Measurements from ENCODE around the gene AOC3. TPM values are rescaled to one million over a fixed set of nuclear protein-coding genes. Genes with fewer than 3 reads are reported as not detected.
A peak's percentile ranks its signal among the peaks of the same experiment; 100 is the strongest.
"Not testable (repeated sequence)": the region's sequence is repeated elsewhere in the genome, so short reads cannot be mapped to it uniquely, and the experiment has no call there.

The AOC3 gene
- total and polyA plus RNA-seq, 5 donors: 11.5 to 29.9 (median 27.9) TPM

- 96% methylated on average over 12 of the region's 12 CpGs for WGBS
- Histone ChIP-seq H3K4me1 (ENCODE audit: control insufficient read depth, insufficient read depth, low read length) (no peaks in the 10 kb centered on the region), H3K4me3 (ENCODE audit: low read length) (no peak overlapping the region), H3K27ac (ENCODE audit: low read length) (no peak overlapping the region), H3K9me3 (ENCODE audit: control insufficient read depth, low read length) (no peaks in the 10 kb centered on the region), H3K27me3 (ENCODE audit: control insufficient read depth, insufficient read depth) (no peaks in the 10 kb centered on the region)
- intact Hi-C loops (cut with DNase I): no loop called here
- no peak for ATAC-seq
- DNase-seq: peak in 1 of 3 donors; percentile 10
These were observed 17.3 kb downstream of the AOC3 start for GRCh38 chr17:42868338-42868737.

GRCh38 chr17:42871647-42872046, 20.6 kb downstream of the AOC3 start:
- 97% methylated on average over 4 of the region's 4 CpGs for WGBS
- Histone ChIP-seq H3K9me3 (ENCODE audit: control insufficient read depth, low read length) (no peaks in the 10 kb centered on the region), H3K27ac (ENCODE audit: low read length) (no peak overlapping the region), H3K4me3 (ENCODE audit: low read length) (no peak overlapping the region), H3K4me1 (ENCODE audit: control insufficient read depth, insufficient read depth, low read length) (no peaks in the 10 kb centered on the region), H3K27me3 (ENCODE audit: control insufficient read depth, insufficient read depth) (no peaks in the 10 kb centered on the region)
- ATAC-seq (no peak), DNase-seq (no peak)
- intact Hi-C loops (cut with DNase I): no loop called here

GRCh38 chr17:42872251-42872965, 21.4 kb downstream of the AOC3 start:
- Histone ChIP-seq H3K4me1 (ENCODE audit: control insufficient read depth, insufficient read depth, low read length) (no peaks in the 10 kb centered on the region), H3K9me3 (ENCODE audit: control insufficient read depth, low read length) (no peaks in the 10 kb centered on the region), H3K27me3 (ENCODE audit: control insufficient read depth, insufficient read depth) (no peaks in the 10 kb centered on the region), H3K4me3 (ENCODE audit: low read length) (no peak overlapping the region), H3K27ac (ENCODE audit: low read length) (no peak overlapping the region)
- WGBS: 95% methylated on average over 13 of the region's 13 CpGs
- intact Hi-C loops (cut with DNase I): no loop called here
- ATAC-seq (no peak), DNase-seq (peak in 1 of 3 donors; percentile 27)

- 87% methylated on average over 6 of the region's 6 CpGs for whole genome bisulfite sequencing
These were observed 22.3 kb downstream of the AOC3 start for GRCh38 chr17:42873315-42873714.

GRCh38 chr17:42873932-42874695, 23.1 kb downstream of the AOC3 start:
- H3K27me3 ChIP-seq (ENCODE audit: control insufficient read depth, insufficient read depth); H3K27ac ChIP-seq (ENCODE audit: low read length); H3K4me1 ChIP-seq (ENCODE audit: control insufficient read depth, insufficient read depth, low read length); intact Hi-C loops (cut with DNase I); H3K4me3 ChIP-seq (ENCODE audit: low read length); H3K9me3 ChIP-seq (ENCODE audit: control insufficient read depth, low read length): not testable (repeated sequence)
- 69% methylated on average over 8 of the region's 12 CpGs for WGBS
- ATAC-seq: peak in 1 of 2 donors; percentile 44
- DNase-seq: peak in 1 of 3 donors; percentile 5

More at GRCh38 chr17:42873315-42873714, 22.3 kb downstream of the AOC3 start:
- Histone ChIP-seq H3K27ac (ENCODE audit: low read length) (no peak overlapping the region), H3K9me3 (ENCODE audit: control insufficient read depth, low read length) (no peaks in the 10 kb centered on the region), H3K4me3 (ENCODE audit: low read length) (no peak overlapping the region), H3K27me3 (ENCODE audit: control insufficient read depth, insufficient read depth) (no peaks in the 10 kb centered on the region), H3K4me1 (ENCODE audit: control insufficient read depth, insufficient read depth, low read length) (no peaks in the 10 kb centered on the region)
- DNase-seq (peak in 1 of 3 donors; percentile 10), ATAC-seq (no peak)
- intact Hi-C loops (cut with DNase I): no loop called here

- intact Hi-C loops (cut with DNase I): no loop called here
- no peak overlapping the region for H3K27ac ChIP-seq (ENCODE audit: low read length)
- ATAC-seq (no peak), DNase-seq (peak in 1 of 3 donors; percentile 6)
- no peaks in the 10 kb centered on the region for H3K9me3 ChIP-seq (ENCODE audit: control insufficient read depth, low read length)
- no peaks in the 10 kb centered on the region for H3K27me3 ChIP-seq (ENCODE audit: control insufficient read depth, insufficient read depth)
- no peak overlapping the region for H3K4me3 ChIP-seq (ENCODE audit: low read length)
- H3K4me1 ChIP-seq (ENCODE audit: control insufficient read depth, insufficient read depth, low read length): no peaks in the 10 kb centered on the region
- 94% methylated on average over 10 of the region's 10 CpGs for WGBS
These were observed 26.0 kb downstream of the AOC3 start for GRCh38 chr17:42877037-42877436.

GRCh38 chr17:42878123-42878880, 27.3 kb downstream of the AOC3 start:
- H3K27me3 ChIP-seq (ENCODE audit: control insufficient read depth, insufficient read depth): no peaks in the 10 kb centered on the region
- H3K4me3 ChIP-seq (ENCODE audit: low read length): no peak overlapping the region
- no peak for ATAC-seq
- H3K9me3 ChIP-seq (ENCODE audit: control insufficient read depth, low read length): no peaks in the 10 kb centered on the region
- WGBS: 56% methylated on average over 13 of the region's 13 CpGs
- no peaks in the 10 kb centered on the region for H3K4me1 ChIP-seq (ENCODE audit: control insufficient read depth, insufficient read depth, low read length)
- DNase-seq: peak in 1 of 3 donors; percentile 15
- intact Hi-C loops (cut with DNase I): no loop called here
- H3K27ac ChIP-seq (ENCODE audit: low read length): no peak overlapping the region

- peak in 1 of 3 donors; percentile 41 for DNase-seq
- Histone ChIP-seq H3K4me1 (ENCODE audit: control insufficient read depth, insufficient read depth, low read length) (no peaks in the 10 kb centered on the region), H3K4me3 (ENCODE audit: low read length) (no peak overlapping the region), H3K9me3 (ENCODE audit: control insufficient read depth, low read length) (no peaks in the 10 kb centered on the region), H3K27me3 (ENCODE audit: control insufficient read depth, insufficient read depth) (no peaks in the 10 kb centered on the region), H3K27ac (ENCODE audit: low read length) (no peak overlapping the region)
- 88% methylated on average over 8 of the region's 8 CpGs for WGBS
- intact Hi-C loops (cut with DNase I): no loop called here
- peak in 1 of 2 donors; percentile 35 for ATAC-seq
These were observed 28.1 kb downstream of the AOC3 start for GRCh38 chr17:42878924-42879595.

GRCh38 chr17:42879596-42879985, 28.6 kb downstream of the AOC3 start:
- DNase-seq: peak in 1 of 3 donors; percentile 27

GRCh38 chr17:42880776-42881310, 29.8 kb downstream of the AOC3 start:
- Histone ChIP-seq H3K4me3 (ENCODE audit: low read length) (no peak overlapping the region), H3K27ac (ENCODE audit: low read length) (no peak overlapping the region), H3K27me3 (ENCODE audit: control insufficient read depth, insufficient read depth) (no peaks in the 10 kb centered on the region), H3K9me3 (ENCODE audit: control insufficient read depth, low read length) (no peaks in the 10 kb centered on the region), H3K4me1 (ENCODE audit: control insufficient read depth, insufficient read depth, low read length) (no peaks in the 10 kb centered on the region)
- intact Hi-C loops (cut with DNase I): no loop called here
- WGBS: 72% methylated on average over 5 of the region's 5 CpGs
- no peak for DNase-seq
- ATAC-seq: no peak

More at GRCh38 chr17:42879596-42879985, 28.6 kb downstream of the AOC3 start:
- intact Hi-C loops (cut with DNase I): no loop called here
- Histone ChIP-seq H3K4me1 (ENCODE audit: control insufficient read depth, insufficient read depth, low read length) (no peaks in the 10 kb centered on the region), H3K4me3 (ENCODE audit: low read length) (no peak overlapping the region), H3K27ac (ENCODE audit: low read length) (no peak overlapping the region), H3K9me3 (ENCODE audit: control insufficient read depth, low read length) (no peaks in the 10 kb centered on the region), H3K27me3 (ENCODE audit: control insufficient read depth, insufficient read depth) (no peaks in the 10 kb centered on the region)
- 60% methylated on average over 6 of the region's 6 CpGs for WGBS
- ATAC-seq: peak in 1 of 2 donors; percentile 16
